Subcutaneous abdominal adipose tissue (tissue), 5 donors: ENCODE results near the gene ELMO1.

Experiments used
- H3K27ac ChIP-seq: one replicate; pipeline ENCODE4 v1.7.0; 2013; ENCODE audit warnings: low read depth, mild to moderate bottlenecking, inconsistent platforms, low read length, moderate library complexity
- H3K27me3 ChIP-seq, 5 donors: one replicate each; pipeline ENCODE4 v1.7.0; 2013; ENCODE audit warnings: low read length in 5 of 5, inconsistent platforms in 1 of 5; ENCODE audit not compliant: control insufficient read depth in 5 of 5, insufficient read depth in 4 of 5
- H3K36me3 ChIP-seq, 5 donors: one replicate each; pipeline ENCODE4 v1.7.0; 2013; ENCODE audit warnings: low read length in 5 of 5; ENCODE audit not compliant: control insufficient read depth in 5 of 5, insufficient read depth in 5 of 5
- H3K4me1 ChIP-seq, 5 donors: one replicate each; pipeline ENCODE4 v1.7.0; 2013; ENCODE audit warnings: low read length in 5 of 5, mild to moderate bottlenecking in 3 of 5, moderate library complexity in 1 of 5; ENCODE audit not compliant: control insufficient read depth in 5 of 5, insufficient read depth in 5 of 5
- H3K4me3 ChIP-seq, 5 donors: one replicate each; pipeline ENCODE4 v1.7.0; 2013; ENCODE audit warnings: low read length in 5 of 5, low read depth in 1 of 5
- H3K9ac ChIP-seq, 5 donors: one replicate each; pipeline ENCODE4 v1.7.0; 2013; ENCODE audit warnings: low read length in 5 of 5, mild to moderate bottlenecking in 4 of 5, moderate library complexity in 3 of 5
- H3K9me3 ChIP-seq, 5 donors: one replicate each; pipeline ENCODE4 v1.7.0; 2013; ENCODE audit warnings: low read length in 5 of 5; ENCODE audit not compliant: control insufficient read depth in 5 of 5
- donor health status: healthy.
- donor health status: healthy.
- donor health status: healthy.
- donor health status: healthy.
- donor health status: healthy.

ELMO1 gene

DNA sequence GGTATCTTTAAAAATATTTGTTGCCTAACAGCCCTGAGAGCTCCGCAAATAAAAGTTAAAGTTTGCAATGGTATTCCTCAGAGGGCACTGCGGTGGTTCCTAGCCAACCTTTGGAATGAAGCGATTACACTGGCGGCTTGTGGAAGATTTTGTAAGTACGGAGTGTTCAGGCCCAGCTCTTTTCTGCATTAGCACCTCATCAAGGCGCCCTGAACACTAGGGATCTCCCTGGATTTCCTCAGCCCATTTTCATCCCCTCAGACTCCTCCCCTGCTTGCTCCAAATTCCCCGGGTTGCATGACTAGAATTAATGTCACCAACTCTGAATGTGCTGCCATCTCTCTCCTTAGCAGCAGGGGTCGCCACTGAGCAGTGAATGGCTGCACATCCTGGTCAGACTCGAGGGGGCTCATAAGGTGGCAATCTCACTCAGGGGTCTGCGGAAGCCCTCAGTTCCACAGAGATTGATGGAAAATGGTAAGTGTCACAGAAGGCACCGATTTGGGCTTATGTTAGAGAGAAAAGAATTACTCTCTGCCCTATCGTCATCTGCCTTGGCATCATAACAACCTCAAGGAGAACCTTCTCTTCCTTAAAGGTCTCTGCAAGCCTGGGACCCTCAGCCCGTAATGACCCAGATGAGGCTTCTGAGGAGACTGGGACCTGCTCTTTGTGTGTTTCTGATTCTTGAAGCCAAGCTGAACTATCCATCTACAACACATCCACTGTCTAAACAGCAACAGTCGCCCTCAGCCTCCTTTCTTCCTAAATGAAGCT lies 461.5 kb downstream of the ELMO1 start:
- Histone ChIP-seq H3K27ac (no peak overlapping the region), H3K4me3 (no peak overlapping the region), H3K9ac (no peak overlapping the region), H3K4me1 (peaks cover 0 to 21% (median 18%) of the 10 kb centered on the region in 5 donors), H3K36me3 (no peaks in the 10 kb centered on the region), H3K9me3 (no peaks in the 10 kb centered on the region), H3K27me3 (peaks cover 0 to 4% (median 0%) of the 10 kb centered on the region in 5 donors)

DNA sequence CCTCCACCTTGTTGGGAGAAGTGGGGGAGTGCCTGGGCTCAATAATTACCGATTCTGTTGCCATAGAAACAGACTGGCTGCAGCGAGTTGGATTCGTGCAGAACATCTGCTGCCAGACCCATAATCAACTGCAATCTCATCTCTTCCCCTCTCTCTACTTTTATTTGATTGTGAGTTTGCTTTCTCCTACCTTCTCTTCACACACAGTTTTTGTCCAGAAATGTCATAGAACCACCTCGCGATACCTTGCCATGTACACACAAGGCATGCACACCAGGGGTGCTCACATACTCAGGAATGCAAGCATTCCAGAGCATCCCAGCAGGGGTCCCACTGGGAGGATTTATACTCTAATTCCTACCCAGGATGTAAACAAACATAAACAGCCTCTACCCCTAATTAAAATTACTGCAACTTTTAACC lies 462.1 kb downstream of the ELMO1 start:
- Histone ChIP-seq H3K4me1 (peaks cover 0 to 21% (median 18%) of the 10 kb centered on the region in 5 donors), H3K9ac (no peak overlapping the region), H3K27ac (no peak overlapping the region), H3K4me3 (no peak overlapping the region), H3K9me3 (no peaks in the 10 kb centered on the region), H3K27me3 (peaks cover 0 to 4% (median 0%) of the 10 kb centered on the region in 5 donors), H3K36me3 (no peaks in the 10 kb centered on the region)

DNA sequence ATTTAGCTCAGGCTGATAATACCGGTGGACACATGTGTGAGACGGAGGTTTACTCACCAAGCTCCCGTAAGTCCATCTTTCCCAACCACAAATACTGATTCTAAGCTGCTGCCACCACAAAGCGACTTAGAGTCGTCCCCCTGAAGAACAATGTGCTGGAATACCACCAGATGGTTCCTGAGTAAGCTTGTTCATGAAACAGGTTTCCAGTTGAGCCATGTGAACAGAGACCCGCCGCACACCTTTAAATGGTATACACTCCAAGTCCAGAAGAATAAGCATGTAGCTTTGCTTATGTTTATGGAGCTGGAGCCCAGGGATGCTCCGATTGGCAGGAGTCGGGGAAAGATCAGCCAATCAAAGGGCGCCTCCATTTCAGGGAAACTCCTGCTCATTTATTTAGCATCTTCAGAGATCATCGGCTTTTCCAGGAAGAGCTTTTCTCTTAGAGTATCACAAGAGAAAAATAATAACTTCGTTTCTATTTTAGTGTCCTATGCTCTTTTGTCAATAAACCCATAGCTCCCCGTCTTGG lies 462.7 kb downstream of the ELMO1 start:
- H3K9ac ChIP-seq: no peak overlapping the region
- no peak overlapping the region for H3K27ac ChIP-seq
- no peak overlapping the region for H3K4me3 ChIP-seq

DNA sequence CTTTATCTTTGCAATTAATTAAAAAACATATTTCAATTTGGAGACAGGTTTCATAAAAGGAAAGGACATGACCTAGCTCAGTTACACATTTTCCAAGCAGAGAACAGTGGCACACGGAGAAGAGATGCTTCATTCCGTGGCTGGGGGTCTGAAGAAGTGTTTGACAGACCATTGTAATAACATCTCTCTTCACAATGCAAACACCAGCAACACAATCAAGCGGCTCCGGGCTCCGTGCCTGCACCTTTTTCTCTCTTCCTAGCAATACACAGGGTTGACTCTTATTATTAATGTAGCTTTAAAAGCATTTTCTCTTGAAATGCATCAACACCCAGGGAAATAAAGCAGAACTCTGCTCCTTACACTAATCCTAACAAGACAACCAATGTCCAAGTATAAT lies 463.3 kb downstream of the ELMO1 start:
- no peaks in the 10 kb centered on the region for H3K9me3 ChIP-seq
- H3K36me3 ChIP-seq: no peaks in the 10 kb centered on the region
- peaks cover 0 to 21% (median 18%) of the 10 kb centered on the region in 5 donors for H3K4me1 ChIP-seq
- no peak overlapping the region for H3K9ac ChIP-seq
- no peak overlapping the region for H3K27ac ChIP-seq
- no peak overlapping the region for H3K4me3 ChIP-seq
- H3K27me3 ChIP-seq: peaks cover 0 to 3% (median 0%) of the 10 kb centered on the region in 5 donors

More for the DNA sequence above, 462.7 kb downstream of the ELMO1 start:
- H3K9me3 ChIP-seq: no peaks in the 10 kb centered on the region
- H3K4me1 ChIP-seq: peaks cover 0 to 21% (median 18%) of the 10 kb centered on the region in 5 donors
- H3K36me3 ChIP-seq: no peaks in the 10 kb centered on the region
- H3K27me3 ChIP-seq: peaks cover 0 to 3% (median 0%) of the 10 kb centered on the region in 5 donors

DNA sequence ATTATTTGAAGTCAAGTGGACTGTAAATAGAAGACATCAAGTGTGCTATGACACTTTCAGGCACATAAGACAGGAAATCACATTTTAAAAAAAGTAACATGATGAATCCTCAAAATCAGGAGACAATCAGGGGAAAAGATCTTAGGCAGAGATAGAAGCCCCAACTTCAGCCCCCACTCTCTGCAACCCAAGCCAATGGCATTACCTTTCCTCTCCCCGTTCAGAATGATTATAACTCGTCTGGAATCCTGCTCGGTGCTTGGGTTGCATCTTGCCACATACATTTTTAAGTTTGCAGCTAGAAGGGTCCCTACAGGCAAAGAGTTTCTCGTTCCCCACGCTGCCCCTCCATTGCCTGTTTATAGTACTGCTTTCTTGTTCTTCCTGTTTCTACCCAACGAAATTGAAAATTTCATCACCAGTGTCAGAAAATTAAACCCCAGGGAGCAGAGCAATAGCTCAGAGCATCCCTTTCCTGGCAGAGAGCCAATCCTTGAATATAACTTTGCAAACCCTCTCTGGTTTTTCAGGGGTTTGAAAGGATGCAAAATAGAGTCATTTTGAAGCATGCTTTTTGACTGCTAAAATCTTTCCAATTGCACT lies 463.9 kb downstream of the ELMO1 start:
- H3K4me3 ChIP-seq: no peak overlapping the region
- H3K36me3 ChIP-seq: no peaks in the 10 kb centered on the region
- H3K27ac ChIP-seq: no peak overlapping the region
- H3K4me1 ChIP-seq: peaks cover 0 to 21% (median 18%) of the 10 kb centered on the region in 5 donors
- H3K27me3 ChIP-seq: peaks cover 0 to 3% (median 0%) of the 10 kb centered on the region in 5 donors
- no peak overlapping the region for H3K9ac ChIP-seq
- no peaks in the 10 kb centered on the region for H3K9me3 ChIP-seq

DNA sequence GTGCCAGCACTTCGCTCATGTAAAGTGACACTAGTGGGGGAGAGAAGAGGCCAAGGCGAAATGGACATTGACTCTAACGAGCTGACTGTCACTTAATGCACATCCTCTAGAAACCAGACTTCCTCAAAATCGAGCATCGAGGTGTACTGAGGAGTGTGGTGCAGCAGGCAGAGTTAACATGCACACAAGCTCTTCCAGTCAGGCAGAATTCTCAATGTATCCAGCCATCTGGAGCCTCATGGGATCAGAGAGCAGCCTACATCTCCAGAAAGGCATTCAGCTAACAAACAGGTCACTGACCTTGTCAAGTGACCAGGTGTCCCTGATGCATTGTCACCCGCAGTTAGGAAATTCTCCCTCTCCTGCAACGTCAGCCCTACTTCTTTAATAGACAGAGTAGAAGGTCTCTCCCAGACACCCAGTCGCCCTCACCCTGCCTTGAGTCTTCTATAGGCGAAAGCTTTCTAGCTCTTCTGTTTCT lies 464.6 kb downstream of the ELMO1 start:
- Histone ChIP-seq H3K9ac (no peak overlapping the region), H3K36me3 (no peaks in the 10 kb centered on the region), H3K4me3 (no peak overlapping the region), H3K27ac (no peak overlapping the region), H3K4me1 (peaks cover 0 to 21% (median 18%) of the 10 kb centered on the region in 5 donors), H3K27me3 (peaks cover 0 to 3% (median 0%) of the 10 kb centered on the region in 5 donors), H3K9me3 (no peaks in the 10 kb centered on the region)

DNA sequence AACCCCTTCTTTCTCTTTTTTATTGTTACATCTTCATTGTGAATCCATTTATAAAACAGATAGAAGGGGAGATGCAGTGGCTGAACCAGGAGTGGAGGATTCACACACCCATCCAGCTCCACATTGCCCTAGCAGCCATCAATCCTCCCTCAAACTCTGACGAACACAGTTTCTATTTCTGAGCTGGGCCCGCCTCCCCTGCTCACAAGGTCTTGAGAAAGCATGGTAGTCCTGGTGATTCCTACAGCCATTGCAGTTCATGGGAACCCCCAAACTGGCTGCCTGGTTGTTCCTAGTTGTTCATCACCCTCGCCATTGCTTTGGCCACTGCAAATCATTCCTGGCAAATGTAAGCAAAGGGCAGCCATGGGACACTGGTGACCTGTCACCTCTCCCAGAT lies 465.9 kb downstream of the ELMO1 start:
- Histone ChIP-seq H3K9me3 (no peaks in the 10 kb centered on the region), H3K4me3 (no peak overlapping the region), H3K4me1 (peaks cover 0 to 21% (median 18%) of the 10 kb centered on the region in 5 donors), H3K27me3 (peaks cover 0 to 3% (median 0%) of the 10 kb centered on the region in 5 donors), H3K27ac (no peak overlapping the region), H3K9ac (no peak overlapping the region), H3K36me3 (no peaks in the 10 kb centered on the region)

DNA sequence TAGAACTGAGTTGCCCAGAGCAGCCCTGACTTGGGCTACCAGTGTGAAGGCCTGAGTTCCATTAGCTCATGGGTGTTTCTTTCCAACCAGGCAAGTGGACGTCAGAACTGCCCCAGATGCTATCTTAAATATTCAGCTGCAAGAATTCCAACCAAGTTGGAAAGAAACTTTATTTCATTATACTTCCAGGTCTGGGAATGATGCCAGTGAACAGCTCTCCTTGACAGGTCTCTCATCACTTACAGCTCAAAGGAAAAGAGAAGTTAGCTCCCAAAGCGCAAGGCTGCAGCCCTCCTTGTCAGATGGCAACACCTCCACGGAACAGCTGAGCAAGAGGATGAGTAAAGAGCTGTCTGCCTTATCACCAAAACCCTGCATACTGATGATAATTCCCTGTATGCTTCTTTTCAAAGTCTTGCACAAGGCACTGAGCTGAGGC lies 468.8 kb downstream of the ELMO1 start:
- no peaks in the 10 kb centered on the region for H3K9me3 ChIP-seq
- no peak overlapping the region for H3K9ac ChIP-seq
- H3K4me3 ChIP-seq: no peak overlapping the region
- peaks cover 0 to 3% (median 0%) of the 10 kb centered on the region in 5 donors for H3K27me3 ChIP-seq
- no peak overlapping the region for H3K27ac ChIP-seq
- H3K4me1 ChIP-seq: peaks cover 0 to 8% (median 3%) of the 10 kb centered on the region in 5 donors
- no peaks in the 10 kb centered on the region for H3K36me3 ChIP-seq

DNA sequence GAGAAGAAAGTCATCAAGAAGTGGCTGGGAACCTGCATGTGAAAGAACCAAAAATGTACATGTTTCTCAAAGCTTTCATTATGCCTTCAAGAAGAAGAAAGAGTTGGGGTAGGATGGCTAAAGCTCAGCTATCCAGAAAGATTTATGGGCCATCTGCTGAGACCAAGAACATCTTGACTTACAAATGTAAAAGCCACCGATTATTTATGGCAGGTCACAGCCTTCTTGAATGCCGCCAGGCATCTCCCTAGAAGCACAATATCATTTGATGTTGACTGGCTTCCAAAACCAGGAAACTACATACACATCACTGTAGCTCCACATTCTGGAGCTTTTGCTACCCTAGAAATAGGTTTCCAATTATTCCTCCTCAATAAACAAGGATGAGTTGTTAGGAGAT lies 470.2 kb downstream of the ELMO1 start:
- Histone ChIP-seq H3K27me3 (no peaks in the 10 kb centered on the region), H3K36me3 (no peaks in the 10 kb centered on the region), H3K4me3 (no peak overlapping the region), H3K9ac (no peak overlapping the region), H3K27ac (no peak overlapping the region), H3K9me3 (no peaks in the 10 kb centered on the region), H3K4me1 (no peaks in the 10 kb centered on the region)

DNA sequence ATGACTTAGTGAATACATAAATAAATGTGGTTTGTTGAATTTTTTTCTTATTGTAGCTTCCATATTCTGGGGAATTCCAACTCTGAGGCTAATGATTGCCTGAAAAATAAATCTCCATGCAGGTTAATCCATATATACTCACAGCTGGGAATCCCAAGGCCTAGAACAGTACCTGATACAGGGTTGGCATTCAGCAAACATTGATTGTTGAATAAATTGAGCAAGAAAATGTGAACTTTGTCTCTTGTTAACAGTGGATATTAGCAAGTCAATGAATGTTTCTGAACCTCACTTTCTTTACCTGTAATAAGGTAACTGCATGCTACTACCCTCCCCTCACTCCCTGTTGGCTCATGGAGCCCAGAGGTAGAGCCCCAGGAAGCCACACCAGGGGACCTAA lies 470.8 kb downstream of the ELMO1 start:
- H3K4me3 ChIP-seq: no peak overlapping the region
- no peaks in the 10 kb centered on the region for H3K4me1 ChIP-seq
- no peaks in the 10 kb centered on the region for H3K9me3 ChIP-seq
- H3K27ac ChIP-seq: no peak overlapping the region
- no peak overlapping the region for H3K9ac ChIP-seq
- no peaks in the 10 kb centered on the region for H3K27me3 ChIP-seq
- H3K36me3 ChIP-seq: no peaks in the 10 kb centered on the region
